Panc1 (cell line): Measurements from ENCODE around the gene TSPAN16.

ENCODE experiments used
- CTCF ChIP-seq: fragments of 450-650 bp; IDR thresholded peaks from 2 replicates; pipeline ENCODE4 v1.5.1; 2017; ENCODE audit warnings: mild to moderate bottlenecking
- POLR2AphosphoS5 ChIP-seq: IDR thresholded peaks from 2 replicates; pipeline ENCODE4 v1.6.1; 2012; ENCODE audit warnings: mild to moderate bottlenecking, low read depth, low read length, moderate library complexity
- REST ChIP-seq, 2 experiments: IDR thresholded peaks; 2 replicates each; pipeline ENCODE4 v1.6.1; 2011 to 2012; ENCODE audit warnings: low read depth in 2 of 2, control low read depth in 1 of 2, low read length in 1 of 2, mild to moderate bottlenecking in 1 of 2, moderate library complexity in 1 of 2; ENCODE audit not compliant: insufficient read depth in 1 of 2
- SIN3A ChIP-seq: IDR thresholded peaks from 2 replicates; pipeline ENCODE4 v1.6.1; 2012; ENCODE audit warnings: low read depth, mild to moderate bottlenecking, low read length, moderate library complexity, borderline replicate concordance; ENCODE audit not compliant: insufficient read depth
- TCF7L2 ChIP-seq: IDR thresholded peaks from 2 replicates; pipeline ENCODE4 v1.6.1; 2011; ENCODE audit warnings: mild to moderate bottlenecking, low read depth, low read length, inconsistent platforms

GRCh38 chr19:11331502-11331901, 35.5 kb downstream of the TSPAN16 start:
- TF ChIP-seq REST (IDR thresholded peaks at IDR 0.05; ENCODE audit: insufficient read depth in 1 of 2, low read depth in 2 of 2, low read length in 1 of 2) (no peak), CTCF (no peak), POLR2AphosphoS5 (no peak), TCF7L2 (no peak), SIN3A (no peak)
